GM12874 (cell line): ENCODE results near the gene PUSL1.

Experiments
- CTCF ChIP-seq: IDR thresholded peaks from 2 replicates; pipeline ENCODE4 v1.5.1; 2011; ENCODE audit warnings: low read depth, mild to moderate bottlenecking, control low read depth, low read length, moderate library complexity; ENCODE audit not compliant: insufficient read depth

Gene PUSL1

GRCh38 chr1:1359308-1359663, 50.9 kb downstream of the PUSL1 start:
- no peak for TF ChIP-seq CTCF

GRCh38 chr1:1359664-1360468, 51.5 kb downstream of the PUSL1 start:
- TF ChIP-seq CTCF: no peak

- TF ChIP-seq CTCF: no peak
Measured at GRCh38 chr1:1360506-1361169, 52.2 kb downstream of the PUSL1 start.
